CD4-positive, alpha-beta T cell treated with Interleukin-2 at 100 ng/mL for 4 hours (primary cell): ENCODE results near the gene LGMN.

ENCODE experiments used
- DNase-seq: peaks from one replicate; pipeline ENCODE4 v3.0.0-alpha.2; 2020; ENCODE audit warnings: low spot score

LGMN gene

GRCh38 chr14:92675976-92676375 lies 72.5 kb downstream of the LGMN start:
- DNase-seq, result no peak

- no peak for DNase-seq
Observed at GRCh38 chr14:92675421-92675820, 73.0 kb downstream of the LGMN start.

GRCh38 chr14:92673601-92674150 lies 74.8 kb downstream of the LGMN start:
- no peak for DNase-seq

GRCh38 chr14:92670643-92671366 lies 77.6 kb downstream of the LGMN start:
- DNase-seq, result no peak

GRCh38 chr14:92670160-92670559 lies 78.3 kb downstream of the LGMN start:
- no peak for DNase-seq

- no peak for DNase-seq
Observed at GRCh38 chr14:92668276-92668973, 80.0 kb downstream of the LGMN start.

- DNase-seq, result no peak
Observed at GRCh38 chr14:92666251-92666650, 82.2 kb downstream of the LGMN start.

GRCh38 chr14:92665661-92666110 lies 82.7 kb downstream of the LGMN start:
- DNase-seq, result no peak

GRCh38 chr14:92663049-92663448 lies 85.4 kb downstream of the LGMN start:
- no peak for DNase-seq

GRCh38 chr14:92660571-92660970 lies 87.9 kb downstream of the LGMN start:
- DNase-seq, result no peak

- DNase-seq, result no peak
Observed at GRCh38 chr14:92659765-92660561, 88.5 kb downstream of the LGMN start.

- no peak for DNase-seq
Observed at GRCh38 chr14:92658684-92659083, 89.7 kb downstream of the LGMN start.

- DNase-seq, result no peak
Observed at GRCh38 chr14:92658160-92658559, 90.3 kb downstream of the LGMN start.

GRCh38 chr14:92657457-92658142 lies 90.8 kb downstream of the LGMN start:
- no peak for DNase-seq

- no peak for DNase-seq
Observed at GRCh38 chr14:92656306-92657081, 91.9 kb downstream of the LGMN start.

GRCh38 chr14:92655419-92656201 lies 92.8 kb downstream of the LGMN start:
- no peak for DNase-seq

- DNase-seq, result no peak
Observed at GRCh38 chr14:92654239-92654901, 94.1 kb downstream of the LGMN start.
